ENCODE results near the gene NBPF10.
"Not testable (repeated sequence)": the region's sequence is repeated elsewhere in the genome, so short reads cannot be mapped to it uniquely, and the experiment has no call there.

The NBPF10 gene, protein sequence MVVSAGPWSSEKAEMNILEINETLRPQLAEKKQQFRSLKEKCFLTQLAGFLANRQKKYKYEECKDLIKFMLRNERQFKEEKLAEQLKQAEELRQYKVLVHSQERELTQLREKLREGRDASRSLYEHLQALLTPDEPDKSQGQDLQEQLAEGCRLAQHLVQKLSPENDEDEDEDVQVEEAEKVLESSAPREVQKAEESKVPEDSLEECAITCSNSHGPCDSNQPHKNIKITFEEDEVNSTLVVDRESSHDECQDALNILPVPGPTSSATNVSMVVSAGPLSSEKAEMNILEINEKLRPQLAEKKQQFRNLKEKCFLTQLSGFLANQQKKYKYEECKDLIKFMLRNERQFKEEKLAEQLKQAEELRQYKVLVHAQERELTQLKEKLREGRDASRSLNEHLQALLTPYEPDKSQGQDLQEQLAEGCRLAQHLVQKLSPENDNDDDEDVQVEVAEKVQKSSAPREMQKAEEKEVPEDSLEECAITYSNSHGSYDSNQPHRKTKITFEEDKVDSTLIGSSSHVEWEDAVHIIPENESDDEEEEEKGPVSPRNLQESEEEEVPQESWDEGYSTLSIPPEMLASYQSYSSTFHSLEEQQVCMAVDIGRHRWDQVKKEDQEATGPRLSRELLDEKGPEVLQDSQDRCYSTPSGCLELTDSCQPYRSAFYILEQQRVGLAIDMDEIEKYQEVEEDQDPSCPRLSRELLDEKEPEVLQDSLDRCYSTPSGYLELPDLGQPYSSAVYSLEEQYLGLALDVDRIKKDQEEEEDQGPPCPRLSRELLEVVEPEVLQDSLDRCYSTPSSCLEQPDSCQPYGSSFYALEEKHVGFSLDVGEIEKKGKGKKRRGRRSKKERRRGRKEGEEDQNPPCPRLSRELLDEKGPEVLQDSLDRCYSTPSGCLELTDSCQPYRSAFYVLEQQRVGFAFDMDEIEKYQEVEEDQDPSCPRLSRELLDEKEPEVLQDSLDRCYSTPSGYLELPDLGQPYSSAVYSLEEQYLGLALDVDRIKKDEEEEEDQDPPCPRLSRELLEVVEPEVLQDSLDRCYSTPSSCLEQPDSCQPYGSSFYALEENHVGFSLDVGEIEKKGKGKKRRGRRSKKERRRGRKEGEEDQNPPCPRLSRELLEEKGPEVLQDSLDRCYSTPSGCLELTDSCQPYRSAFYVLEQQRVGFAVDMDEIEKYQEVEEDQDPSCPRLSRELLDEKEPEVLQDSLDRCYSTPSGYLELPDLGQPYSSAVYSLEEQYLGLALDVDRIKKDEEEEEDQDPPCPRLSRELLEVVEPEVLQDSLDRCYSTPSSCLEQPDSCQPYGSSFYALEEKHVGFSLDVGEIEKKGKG (N-terminal part only)

DNA sequence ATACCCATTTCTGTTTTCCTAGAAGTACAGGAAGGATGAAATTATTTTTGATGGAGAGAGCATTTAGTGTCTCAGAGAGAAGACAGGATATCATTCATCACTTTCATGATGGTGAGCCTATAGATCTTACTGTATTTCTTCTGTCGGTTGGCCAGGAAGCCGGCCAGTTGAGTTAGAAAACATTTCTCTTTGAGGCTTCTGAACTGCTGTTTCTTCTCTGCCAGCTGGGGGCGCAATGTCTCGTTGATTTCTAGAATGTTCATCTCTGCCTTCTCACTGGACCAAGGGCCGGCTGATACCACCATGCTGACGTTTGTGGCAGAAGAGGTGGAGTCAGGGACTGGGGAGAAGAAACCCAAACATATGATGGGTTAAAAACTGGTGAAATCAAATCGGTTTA is at the start of gene NBPF10:
TSS of gene NBPF10 (minus strand) at position 340 of the 400 bp plus-strand sequence. CDS start at position 305, 35 bp downstream.
- not testable (repeated sequence) for DNase-seq

DNA sequence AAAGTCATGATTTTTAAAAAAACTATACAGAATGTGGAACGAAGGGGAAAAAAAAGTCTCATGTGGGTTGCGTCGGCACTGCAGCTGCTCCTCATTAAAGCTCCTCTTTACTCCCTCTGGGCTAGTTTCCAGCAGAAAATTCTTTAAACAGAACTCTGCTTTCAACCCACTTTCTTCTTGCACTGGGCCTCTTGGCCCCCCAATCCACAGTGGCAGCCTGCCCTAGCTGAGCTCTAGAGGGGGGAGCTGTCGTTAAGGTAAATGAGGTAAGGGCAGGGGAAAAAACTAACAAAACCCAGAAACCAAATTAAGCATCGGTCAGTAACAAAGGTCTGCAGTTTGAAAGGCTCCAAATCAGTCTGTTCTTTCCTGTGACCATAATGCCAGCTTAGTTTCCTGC is 29.9 kb upstream of the NBPF10 start:
- DNase-seq: not testable (repeated sequence)

DNA sequence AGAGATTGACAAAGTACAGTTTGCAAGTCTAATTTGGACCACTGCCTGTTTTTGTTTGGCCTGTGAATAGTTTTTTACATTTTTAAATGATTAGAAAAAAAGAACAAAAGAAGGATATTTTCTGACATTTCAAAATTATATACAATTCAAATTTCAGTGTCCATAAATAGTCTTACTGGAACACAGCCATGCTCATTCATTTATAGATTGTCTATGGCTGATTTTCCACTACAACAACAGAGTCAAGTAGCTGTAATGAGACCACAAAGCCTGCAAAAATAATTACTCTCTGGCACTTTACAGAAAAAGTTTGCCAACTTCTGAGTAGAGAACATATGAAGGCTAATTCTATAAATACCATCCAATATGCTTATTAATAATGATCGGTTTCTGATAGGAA is 23.1 kb upstream of the NBPF10 start:
- not testable (repeated sequence) for DNase-seq

DNA sequence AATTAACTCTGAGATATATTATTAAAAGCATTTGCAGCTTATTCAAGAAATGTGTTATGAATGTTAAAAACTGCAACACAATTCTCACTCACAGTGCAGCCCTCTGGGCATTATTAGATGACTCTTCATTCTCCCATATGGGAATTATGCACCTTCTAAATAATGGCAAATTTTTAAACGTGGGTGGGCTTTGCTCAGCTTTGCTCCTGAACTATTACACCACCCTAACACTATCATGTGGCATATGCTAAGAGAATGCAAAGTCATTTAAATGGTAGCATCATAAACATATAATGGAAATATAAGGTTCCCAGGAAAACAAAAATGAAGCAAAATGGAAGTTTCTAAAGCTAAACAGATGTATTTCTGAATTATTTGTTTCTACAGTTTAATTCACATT is 22.7 kb upstream of the NBPF10 start:
- DNase-seq: not testable (repeated sequence)

Data from NCI-H1694 treated with DMSO at 0.1 percent for 48 hours (cell line).